GM19035 (cell line): ENCODE measurements around the gene OR7A10.
"Not testable (repeated sequence)": the region's sequence is repeated elsewhere in the genome, so short reads cannot be mapped to it uniquely, and the experiment has no call there.

Source experiments
- ATAC-seq: cut with Tn5 transposase; IDR thresholded peaks from one replicate; pipeline ENCODE4 v1.9.1; 2021; ENCODE audit not compliant: unreplicated experiment

The OR7A10 gene

DNA sequence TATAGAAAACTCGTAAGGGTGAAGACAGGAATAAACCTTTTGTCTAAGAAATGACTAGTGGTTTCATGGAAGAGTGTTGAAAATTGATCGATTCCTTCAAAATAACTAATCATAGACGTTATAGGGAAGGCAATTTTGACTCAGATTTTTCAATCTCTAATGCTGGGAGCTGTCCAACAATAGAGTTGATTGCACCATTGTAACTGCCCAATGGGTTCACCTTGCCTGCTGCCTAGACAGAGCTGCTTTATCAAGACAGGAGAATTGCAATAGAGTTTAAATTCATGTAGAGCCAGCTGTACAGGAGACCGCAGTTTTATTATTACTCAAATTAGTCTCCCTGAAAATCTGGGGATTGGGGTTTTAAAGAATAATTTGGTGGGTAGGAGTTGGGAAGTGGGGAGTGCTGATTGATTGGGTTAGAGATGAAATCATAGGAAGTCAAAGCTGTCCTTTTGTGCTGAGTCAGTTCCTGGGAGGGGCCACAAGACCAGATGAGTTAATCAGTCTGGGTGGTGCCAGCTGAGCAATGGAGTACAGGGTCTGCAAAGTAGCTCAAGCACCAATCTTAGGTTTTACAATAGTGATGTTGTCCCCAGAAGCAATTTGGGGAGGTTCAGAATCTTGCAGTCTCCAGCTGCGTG is 53.5 kb downstream of the OR7A10 start:
- ATAC-seq, result no peak

DNA sequence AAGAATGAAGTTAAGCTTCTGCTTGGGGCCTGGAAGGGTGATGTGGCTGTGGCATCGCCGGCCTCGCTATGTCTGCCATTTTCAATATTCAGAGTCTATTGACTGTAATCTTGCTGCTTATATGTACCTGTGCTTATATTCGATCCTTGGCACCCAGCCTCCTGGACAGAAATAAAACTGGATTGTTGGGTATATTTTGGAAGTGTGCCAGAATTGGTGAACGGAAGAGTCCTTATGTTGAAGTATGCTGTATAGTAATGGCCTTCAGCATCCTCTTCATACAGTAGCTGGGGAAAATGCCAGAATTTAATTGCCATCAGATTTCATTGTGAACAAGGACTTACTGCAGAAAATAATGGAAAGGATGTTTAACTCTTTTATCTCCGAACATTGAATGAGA is 56.5 kb downstream of the OR7A10 start:
- not testable (repeated sequence) for ATAC-seq
